Measurements from ENCODE around the gene CPAMD8.

Gene CPAMD8

GRCh38 chr19:16945762-16946465 lies 80.7 kb downstream of the CPAMD8 start:
- 73% methylated on average over 8 of the region's 8 CpGs for WGBS

GRCh38 chr19:16945364-16945714 lies 81.3 kb downstream of the CPAMD8 start:
- Histone ChIP-seq H3K36me3 (ENCODE audit: control insufficient read depth in 1 of 2, insufficient read depth in 2 of 2, low read depth in 1 of 2, low read length in 2 of 2) (no peaks in the 10 kb centered on the region), H2BK120ac (ENCODE audit: low read depth, low read length) (no peak overlapping the region), H2AK5ac (ENCODE audit: low read length, severe bottlenecking) (no peak overlapping the region), H3K4ac (ENCODE audit: low read depth in 1 of 2, low read length in 2 of 2) (no peak overlapping the region), H4K8ac (ENCODE audit: low read length) (no peak overlapping the region), H3K9ac (ENCODE audit: low read length) (no peak overlapping the region), H3K4me2 (ENCODE audit: low read length, poor library complexity, severe bottlenecking) (no peak overlapping the region), H3K9me3 (ENCODE audit: control insufficient read depth, low read length) (peaks cover 3% of the 10 kb centered on the region), H3K27me3 (ENCODE audit: control insufficient read depth in 1 of 2, insufficient read depth in 1 of 2, low read length in 2 of 2) (peaks cover 0 to 12% of the 10 kb centered on the region in 2 experiments), H2BK15ac (ENCODE audit: low read depth, poor library complexity, severe bottlenecking) (no peak overlapping the region), H3K18ac (ENCODE audit: low read depth in 1 of 2, low read length in 2 of 2) (no peak overlapping the region), H3K23ac (ENCODE audit: low read length in 2 of 2) (no peak overlapping the region), H3K27ac (ENCODE audit: low read length, poor library complexity, severe bottlenecking) (no peak overlapping the region), H3K4me1 (ENCODE audit: control insufficient read depth, insufficient read depth, low read depth, low read length) (no peaks in the 10 kb centered on the region), H4K91ac (ENCODE audit: low read length) (no peak overlapping the region), H3K14ac (ENCODE audit: low read length in 2 of 2) (no peak overlapping the region), H2AFZ (ENCODE audit: low read depth, low read length) (no peak overlapping the region), H3K4me3 (ENCODE audit: insufficient read depth in 1 of 2, low read depth in 1 of 2, low read length in 2 of 2) (no peak overlapping the region), H2BK12ac (ENCODE audit: low read length in 2 of 2) (no peak overlapping the region), H2BK5ac (ENCODE audit: low read depth, low read length, poor library complexity, severe bottlenecking) (no peak overlapping the region), H3K79me1 (replicated peaks; ENCODE audit: low read length, poor library complexity, severe bottlenecking) (no peaks in the 10 kb centered on the region)
- 94% methylated on average over 11 of the region's 11 CpGs for WGBS
- no peak for DNase-seq

More at GRCh38 chr19:16945762-16946465, 80.7 kb downstream of the CPAMD8 start:
- Histone ChIP-seq H3K9ac (ENCODE audit: low read length) (no peak overlapping the region), H2BK12ac (ENCODE audit: low read length in 2 of 2) (no peak overlapping the region), H3K4ac (ENCODE audit: low read depth in 1 of 2, low read length in 2 of 2) (no peak overlapping the region), H4K91ac (ENCODE audit: low read length) (peak overlapping the region; percentile 75), H2BK120ac (ENCODE audit: low read depth, low read length) (no peak overlapping the region), H3K4me3 (ENCODE audit: insufficient read depth in 1 of 2, low read depth in 1 of 2, low read length in 2 of 2) (no peak overlapping the region), H3K27me3 (ENCODE audit: control insufficient read depth in 1 of 2, insufficient read depth in 1 of 2, low read length in 2 of 2) (peaks cover 0 to 14% of the 10 kb centered on the region in 2 experiments), H3K4me1 (ENCODE audit: control insufficient read depth, insufficient read depth, low read depth, low read length) (no peaks in the 10 kb centered on the region), H4K8ac (ENCODE audit: low read length) (no peak overlapping the region), H2BK15ac (ENCODE audit: low read depth, poor library complexity, severe bottlenecking) (no peak overlapping the region), H3K23ac (ENCODE audit: low read length in 2 of 2) (no peak overlapping the region), H3K4me2 (ENCODE audit: low read length, poor library complexity, severe bottlenecking) (no peak overlapping the region), H3K27ac (ENCODE audit: low read length, poor library complexity, severe bottlenecking) (no peak overlapping the region), H3K79me1 (replicated peaks; ENCODE audit: low read length, poor library complexity, severe bottlenecking) (no peaks in the 10 kb centered on the region), H2AK5ac (ENCODE audit: low read length, severe bottlenecking) (no peak overlapping the region), H3K18ac (ENCODE audit: low read depth in 1 of 2, low read length in 2 of 2) (no peak overlapping the region), H3K9me3 (ENCODE audit: control insufficient read depth, low read length) (peaks cover 3% of the 10 kb centered on the region), H2BK5ac (ENCODE audit: low read depth, low read length, poor library complexity, severe bottlenecking) (no peak overlapping the region), H2AFZ (ENCODE audit: low read depth, low read length) (no peak overlapping the region), H3K14ac (ENCODE audit: low read length in 2 of 2) (no peak overlapping the region), H3K36me3 (ENCODE audit: control insufficient read depth in 1 of 2, insufficient read depth in 2 of 2, low read depth in 1 of 2, low read length in 2 of 2) (no peaks in the 10 kb centered on the region)
- DNase-seq = no peak

- Histone ChIP-seq H3K79me1 (replicated peaks; ENCODE audit: low read length, poor library complexity, severe bottlenecking) (no peaks in the 10 kb centered on the region), H3K4me1 (ENCODE audit: control insufficient read depth, insufficient read depth, low read depth, low read length) (no peaks in the 10 kb centered on the region), H3K23ac (ENCODE audit: low read length in 2 of 2) (no peak overlapping the region), H2AK5ac (ENCODE audit: low read length, severe bottlenecking) (no peak overlapping the region), H4K91ac (ENCODE audit: low read length) (no peak overlapping the region), H4K8ac (ENCODE audit: low read length) (no peak overlapping the region), H3K27me3 (ENCODE audit: control insufficient read depth in 1 of 2, insufficient read depth in 1 of 2, low read length in 2 of 2) (peaks cover 0 to 12% of the 10 kb centered on the region in 2 experiments), H3K14ac (ENCODE audit: low read length in 2 of 2) (no peak overlapping the region), H2BK5ac (ENCODE audit: low read depth, low read length, poor library complexity, severe bottlenecking) (no peak overlapping the region), H3K4ac (ENCODE audit: low read depth in 1 of 2, low read length in 2 of 2) (no peak overlapping the region), H3K9ac (ENCODE audit: low read length) (no peak overlapping the region), H2AFZ (ENCODE audit: low read depth, low read length) (no peak overlapping the region), H2BK15ac (ENCODE audit: low read depth, poor library complexity, severe bottlenecking) (no peak overlapping the region), H3K9me3 (ENCODE audit: control insufficient read depth, low read length) (peaks cover 3% of the 10 kb centered on the region), H3K18ac (ENCODE audit: low read depth in 1 of 2, low read length in 2 of 2) (no peak overlapping the region), H2BK12ac (ENCODE audit: low read length in 2 of 2) (no peak overlapping the region), H3K36me3 (ENCODE audit: control insufficient read depth in 1 of 2, insufficient read depth in 2 of 2, low read depth in 1 of 2, low read length in 2 of 2) (no peaks in the 10 kb centered on the region), H2BK120ac (ENCODE audit: low read depth, low read length) (no peak overlapping the region), H3K4me3 (ENCODE audit: insufficient read depth in 1 of 2, low read depth in 1 of 2, low read length in 2 of 2) (no peak overlapping the region), H3K4me2 (ENCODE audit: low read length, poor library complexity, severe bottlenecking) (no peak overlapping the region), H3K27ac (ENCODE audit: low read length, poor library complexity, severe bottlenecking) (no peak overlapping the region)
- no peak for DNase-seq
- WGBS = 80% methylated on average over 14 of the region's 14 CpGs
Measured at GRCh38 chr19:16944626-16945363, 81.8 kb downstream of the CPAMD8 start.

- Histone ChIP-seq H3K4me2 (ENCODE audit: low read length, poor library complexity, severe bottlenecking) (no peak overlapping the region), H2AFZ (ENCODE audit: low read depth, low read length) (no peak overlapping the region), H2BK5ac (ENCODE audit: low read depth, low read length, poor library complexity, severe bottlenecking) (no peak overlapping the region), H2BK12ac (ENCODE audit: low read length in 2 of 2) (no peak overlapping the region), H3K4me3 (ENCODE audit: insufficient read depth in 1 of 2, low read depth in 1 of 2, low read length in 2 of 2) (no peak overlapping the region), H3K18ac (ENCODE audit: low read depth in 1 of 2, low read length in 2 of 2) (no peak overlapping the region), H4K91ac (ENCODE audit: low read length) (no peak overlapping the region), H3K36me3 (ENCODE audit: control insufficient read depth in 1 of 2, insufficient read depth in 2 of 2, low read depth in 1 of 2, low read length in 2 of 2) (no peaks in the 10 kb centered on the region), H3K9me3 (ENCODE audit: control insufficient read depth, low read length) (peaks cover 3% of the 10 kb centered on the region), H2AK5ac (ENCODE audit: low read length, severe bottlenecking) (no peak overlapping the region), H3K4me1 (ENCODE audit: control insufficient read depth, insufficient read depth, low read depth, low read length) (no peaks in the 10 kb centered on the region), H4K8ac (ENCODE audit: low read length) (no peak overlapping the region), H2BK15ac (ENCODE audit: low read depth, poor library complexity, severe bottlenecking) (no peak overlapping the region), H3K9ac (ENCODE audit: low read length) (no peak overlapping the region), H3K79me1 (replicated peaks; ENCODE audit: low read length, poor library complexity, severe bottlenecking) (no peaks in the 10 kb centered on the region), H3K23ac (ENCODE audit: low read length in 2 of 2) (no peak overlapping the region), H3K14ac (ENCODE audit: low read length in 2 of 2) (peak overlapping the region in 1 of 2 experiments; percentile 11), H3K27ac (ENCODE audit: low read length, poor library complexity, severe bottlenecking) (no peak overlapping the region), H3K27me3 (ENCODE audit: control insufficient read depth in 1 of 2, insufficient read depth in 1 of 2, low read length in 2 of 2) (peaks cover 0 to 4% of the 10 kb centered on the region in 2 experiments), H3K4ac (ENCODE audit: low read depth in 1 of 2, low read length in 2 of 2) (no peak overlapping the region), H2BK120ac (ENCODE audit: low read depth, low read length) (no peak overlapping the region)
- 88% methylated on average over 13 of the region's 13 CpGs for WGBS
- no peak for DNase-seq
Measured at GRCh38 chr19:16943942-16944625, 82.5 kb downstream of the CPAMD8 start.

Data from mesenchymal stem cell (in vitro differentiated cells and primary cell).